ENCODE measurements around the gene FBRS.

Gene FBRS

DNA sequence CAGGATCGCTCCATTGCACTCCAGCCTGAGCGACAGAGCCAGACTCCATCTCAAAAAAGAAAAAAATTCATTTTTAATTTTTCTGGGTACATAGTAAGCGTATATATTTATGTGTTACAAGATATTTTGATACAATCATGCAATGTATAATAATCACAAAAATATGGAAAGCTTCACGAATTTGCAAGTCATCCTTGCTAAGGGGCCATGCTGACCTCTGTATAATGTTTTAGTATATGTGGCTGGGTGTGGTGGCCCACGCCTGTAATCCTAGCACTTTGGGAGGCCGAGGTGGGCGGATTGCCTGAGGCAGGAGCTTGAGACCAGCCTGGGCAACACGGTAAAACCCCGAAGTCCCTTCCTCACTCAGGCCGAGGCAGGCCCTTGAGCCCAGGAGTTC, 16.9 kb downstream of the FBRS start:
- DNase-seq (ENCODE audit: low read depth) = no peak
- TF ChIP-seq, protein P1, sequence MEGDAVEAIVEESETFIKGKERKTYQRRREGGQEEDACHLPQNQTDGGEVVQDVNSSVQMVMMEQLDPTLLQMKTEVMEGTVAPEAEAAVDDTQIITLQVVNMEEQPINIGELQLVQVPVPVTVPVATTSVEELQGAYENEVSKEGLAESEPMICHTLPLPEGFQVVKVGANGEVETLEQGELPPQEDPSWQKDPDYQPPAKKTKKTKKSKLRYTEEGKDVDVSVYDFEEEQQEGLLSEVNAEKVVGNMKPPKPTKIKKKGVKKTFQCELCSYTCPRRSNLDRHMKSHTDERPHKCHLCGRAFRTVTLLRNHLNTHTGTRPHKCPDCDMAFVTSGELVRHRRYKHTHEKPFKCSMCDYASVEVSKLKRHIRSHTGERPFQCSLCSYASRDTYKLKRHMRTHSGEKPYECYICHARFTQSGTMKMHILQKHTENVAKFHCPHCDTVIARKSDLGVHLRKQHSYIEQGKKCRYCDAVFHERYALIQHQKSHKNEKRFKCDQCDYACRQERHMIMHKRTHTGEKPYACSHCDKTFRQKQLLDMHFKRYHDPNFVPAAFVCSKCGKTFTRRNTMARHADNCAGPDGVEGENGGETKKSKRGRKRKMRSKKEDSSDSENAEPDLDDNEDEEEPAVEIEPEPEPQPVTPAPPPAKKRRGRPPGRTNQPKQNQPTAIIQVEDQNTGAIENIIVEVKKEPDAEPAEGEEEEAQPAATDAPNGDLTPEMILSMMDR (conservative IDR thresholded peaks at IDR 0.05; ENCODE audit: low read depth, low read length) = no peak
- H3K4me3 ChIP-seq (ENCODE audit: low read length) = no peak overlapping the region

DNA sequence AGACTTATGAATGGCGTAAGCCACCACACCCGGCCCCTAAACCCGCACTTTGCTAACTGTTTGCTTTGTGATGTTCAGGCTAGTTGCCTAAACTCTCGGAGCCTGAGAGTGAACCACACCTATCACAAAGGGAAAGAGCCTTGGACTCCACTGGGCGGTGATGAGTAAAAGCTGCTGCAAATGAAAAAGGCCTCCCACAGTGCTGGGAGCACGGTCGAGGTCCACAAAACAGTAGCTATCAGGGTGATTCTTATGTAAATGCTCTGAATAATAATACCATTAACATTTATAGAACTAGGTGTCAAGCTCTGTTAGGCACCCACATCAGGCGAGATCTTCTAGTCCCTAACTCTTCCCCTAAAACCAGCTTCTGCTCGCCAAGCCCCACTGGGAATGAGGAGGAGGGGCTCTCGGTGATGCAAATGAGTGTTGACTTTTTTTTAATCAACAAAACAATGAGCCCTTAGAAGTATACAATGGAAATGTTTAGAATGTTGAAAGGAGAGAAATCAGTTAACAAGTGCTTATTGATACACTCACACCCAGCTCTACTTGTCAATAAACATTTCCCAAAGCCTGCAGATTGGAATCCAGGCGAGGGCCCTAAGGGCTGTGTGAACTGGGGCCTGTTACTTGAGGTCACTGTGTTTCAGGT, 19.8 kb downstream of the FBRS start:
- no peak for DNase-seq (ENCODE audit: low read depth)
- TF ChIP-seq, protein P1 (conservative IDR thresholded peaks at IDR 0.05; ENCODE audit: low read depth, low read length) = no peak
- no peak overlapping the region for H3K4me3 ChIP-seq (ENCODE audit: low read length)

DNA sequence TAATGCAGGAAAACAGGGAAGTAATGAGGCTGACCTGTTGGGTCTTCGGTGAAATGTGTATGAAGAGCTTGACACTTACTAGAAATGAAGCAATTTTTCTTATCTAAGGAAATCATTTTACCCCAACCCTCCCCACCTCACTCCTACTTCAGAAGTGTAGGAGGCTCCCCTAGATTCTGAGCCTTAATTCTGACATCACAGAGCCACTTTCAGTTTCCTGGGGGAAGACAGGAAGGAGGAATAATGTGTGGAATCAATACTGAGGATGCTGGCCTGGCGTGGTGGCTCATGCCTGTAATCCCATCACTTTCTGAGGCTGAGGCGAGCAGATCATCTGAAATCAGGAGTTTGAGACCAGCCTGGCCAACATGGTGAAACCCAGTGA, 20.3 kb downstream of the FBRS start:
- TF ChIP-seq, protein P1 (conservative IDR thresholded peaks at IDR 0.05; ENCODE audit: low read depth, low read length) = no peak
- no peak overlapping the region for H3K4me3 ChIP-seq (ENCODE audit: low read length)
- DNase-seq (ENCODE audit: low read depth) = no peak

DNA sequence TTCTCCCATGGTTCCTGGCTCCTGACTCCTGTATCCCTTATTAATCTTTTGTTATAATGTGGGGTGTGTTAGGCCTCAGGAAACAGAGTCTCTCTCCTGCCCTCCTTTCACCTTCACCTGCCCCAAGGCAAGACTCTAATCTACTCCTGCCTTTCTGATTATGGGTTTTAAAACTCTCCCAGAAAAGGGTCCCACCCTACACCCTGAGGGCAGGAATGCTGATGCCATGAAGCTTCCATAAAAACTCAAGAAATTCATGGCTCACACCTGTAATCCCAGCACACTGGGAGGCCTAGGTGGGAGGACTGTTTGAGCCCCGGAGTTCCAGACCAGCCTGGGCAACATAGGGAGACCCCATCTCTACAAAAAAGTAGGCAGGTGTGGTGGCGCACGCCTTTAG, 22.1 kb downstream of the FBRS start:
- H3K4me3 ChIP-seq (ENCODE audit: low read length) = no peak overlapping the region
- DNase-seq (ENCODE audit: low read depth) = no peak
- TF ChIP-seq, protein P1 (conservative IDR thresholded peaks at IDR 0.05; ENCODE audit: low read depth, low read length) = no peak

DNA sequence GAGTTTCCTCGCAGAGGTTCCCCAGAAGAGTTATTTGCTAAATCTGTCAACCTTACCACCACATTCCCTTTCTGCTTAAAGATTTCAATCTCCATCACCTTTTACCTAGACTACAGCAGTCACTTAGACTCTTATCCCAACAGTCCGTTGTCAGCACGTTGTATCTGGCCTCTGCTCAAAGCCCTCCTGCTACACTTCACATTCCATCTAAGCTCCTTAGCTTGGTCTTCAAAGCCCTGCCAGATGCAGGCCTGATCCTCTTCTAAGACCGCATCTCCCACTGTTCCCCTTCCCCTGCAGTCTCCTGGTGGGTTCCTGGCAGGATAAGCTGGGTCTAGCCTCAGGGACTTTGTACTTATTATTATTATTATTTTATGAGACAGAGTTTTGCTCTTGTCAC, 30.5 kb downstream of the FBRS start:
- no peak overlapping the region for H3K4me3 ChIP-seq (ENCODE audit: low read length)
- DNase-seq (ENCODE audit: low read depth) = no peak
- TF ChIP-seq, protein P1 (conservative IDR thresholded peaks at IDR 0.05; ENCODE audit: low read depth, low read length) = no peak

DNA sequence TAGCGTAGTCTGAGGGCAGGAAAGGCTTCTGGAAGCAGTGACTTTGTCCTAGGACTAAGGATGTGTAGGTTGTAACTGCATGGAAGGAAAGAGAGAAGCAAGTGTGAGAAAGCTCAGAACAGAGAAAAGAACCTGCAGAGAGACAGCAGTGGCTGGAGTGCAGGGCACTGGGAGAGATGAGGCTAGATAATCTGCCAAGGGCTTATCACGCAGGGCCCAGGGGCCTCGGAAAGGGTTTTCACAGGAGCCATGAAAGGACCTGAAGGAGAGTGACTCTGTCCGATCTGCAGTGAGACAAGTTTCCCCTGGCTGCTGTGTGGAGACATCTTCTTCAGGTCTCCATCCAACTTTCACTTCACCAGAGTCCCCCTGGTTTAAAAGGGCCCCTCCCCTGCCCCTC, 33.7 kb downstream of the FBRS start:
- TF ChIP-seq, protein P1 (conservative IDR thresholded peaks at IDR 0.05; ENCODE audit: low read depth, low read length) = no peak
- H3K4me3 ChIP-seq (ENCODE audit: low read length) = no peak overlapping the region
- no peak for DNase-seq (ENCODE audit: low read depth)

DNA sequence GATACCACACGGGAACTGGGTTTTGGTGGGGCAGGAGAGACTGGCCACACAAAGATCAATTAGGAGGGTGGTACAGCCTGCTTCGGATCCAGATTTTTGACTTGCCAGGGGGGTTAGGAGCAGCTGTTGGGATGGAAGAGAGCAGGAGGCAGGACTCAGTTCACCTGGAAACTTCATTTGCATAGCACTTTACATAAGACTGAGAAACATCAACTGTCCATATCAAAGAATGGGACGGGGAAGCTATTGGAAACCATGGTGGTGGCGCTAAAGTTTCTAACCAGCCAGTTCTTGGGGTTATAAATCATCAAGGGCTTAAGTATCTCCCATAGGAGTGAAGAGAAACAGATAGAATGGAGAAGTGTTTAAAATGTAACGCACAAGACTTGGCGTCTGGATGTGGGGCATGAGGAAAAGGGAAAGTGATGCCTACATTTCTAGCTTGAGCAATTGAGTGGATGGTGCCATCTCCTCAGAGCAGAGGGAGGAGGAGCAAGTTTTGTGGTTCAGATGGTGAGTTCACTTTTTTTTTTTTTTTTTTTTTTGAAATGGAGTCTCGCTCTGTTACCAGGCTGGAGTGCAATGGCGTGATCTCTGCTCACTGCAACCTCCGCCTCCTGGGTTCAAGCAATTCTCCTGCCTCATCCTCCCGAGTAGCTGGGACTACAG, 34.3 kb downstream of the FBRS start:
- no peak for DNase-seq (ENCODE audit: low read depth)
- H3K4me3 ChIP-seq (ENCODE audit: low read length) = no peak overlapping the region
- TF ChIP-seq, protein P1 (conservative IDR thresholded peaks at IDR 0.05; ENCODE audit: low read depth, low read length) = no peak

All from retinal pigment epithelial cell (primary cell).